Lung (tissue), 12 donors: ENCODE data around the gene HNRNPU. TPM values are rescaled to one million over a fixed set of nuclear protein-coding genes. Genes with fewer than 3 reads are reported as not detected.

Source experiments
- ATAC-seq: fragments of 200-7000 bp; cut with Tn5 transposase; one replicate; pipeline ENCODE4 v1.9.1; 2020; ENCODE audit warnings: moderate number of reproducible peaks; ENCODE audit not compliant: insufficient read depth, low FRiP score
- DNase-seq, 3 donors: peaks; one replicate each; pipeline ENCODE4 v3.0.0-alpha.2; 2013 to 2017
- H3K27ac ChIP-seq, 2 donors: one replicate each; pipeline ENCODE4 v1.5.1; 2013; ENCODE audit warnings: mild to moderate bottlenecking in 2 of 2, moderate library complexity in 2 of 2, control low read depth in 1 of 2, inconsistent platforms in 1 of 2, low read depth in 1 of 2, low read length in 1 of 2
- H3K27me3 ChIP-seq, 3 donors: one replicate each; pipeline ENCODE4 v1.5.1; 2013; ENCODE audit warnings: low read length in 2 of 3; ENCODE audit not compliant: control insufficient read depth in 3 of 3, insufficient read depth in 3 of 3
- H3K36me3 ChIP-seq, 4 donors: one replicate each; pipeline ENCODE4 v1.5.1; 2013; ENCODE audit warnings: low read length in 4 of 4, mild to moderate bottlenecking in 1 of 4, moderate library complexity in 1 of 4; ENCODE audit not compliant: control insufficient read depth in 4 of 4, insufficient read depth in 4 of 4
- H3K4me1 ChIP-seq, 5 donors: one replicate each; pipeline ENCODE4 v1.5.1; 2013; ENCODE audit warnings: low read length in 5 of 5, mild to moderate bottlenecking in 2 of 5, moderate library complexity in 1 of 5; ENCODE audit not compliant: control insufficient read depth in 5 of 5, insufficient read depth in 5 of 5
- H3K4me3 ChIP-seq: one replicate; pipeline ENCODE4 v1.5.1; 2013; ENCODE audit warnings: mild to moderate bottlenecking, control low read depth, moderate library complexity
- H3K9ac ChIP-seq, 2 donors: one replicate each; pipeline ENCODE4 v1.5.1; 2013; ENCODE audit warnings: low read length in 2 of 2, control low read depth in 1 of 2; ENCODE audit not compliant: insufficient read depth in 1 of 2
- H3K9me3 ChIP-seq, 4 donors: one replicate each; pipeline ENCODE4 v1.5.1; 2013; ENCODE audit warnings: low read length in 3 of 4, mild to moderate bottlenecking in 1 of 4, moderate library complexity in 1 of 4; ENCODE audit not compliant: control insufficient read depth in 4 of 4, insufficient read depth in 3 of 4
- WGBS, 2 donors: extraction: QIAGEN DNeasy Blood & Tissue Kit; methylation state at CpG; one replicate each; pipeline ENCODE4 v1.1.7; 2013; 5-methylcytosine and 5-hydroxymethylcytosine counted together
- polyA plus RNA-seq, 2 donors: library from polyadenylated mRNA; stranded (reverse); fragments of 200-250 nt; gene quantifications; one replicate each; pipeline ENCODE4 v1.2.1, GENCODE V29; 2013
- total RNA-seq, 2 donors: library from RNA; depleted of rRNA in 1 of 2; stranded (reverse); fragments of >200 nt in 1 of 2; gene quantifications; one replicate each; pipeline ENCODE4 v1.2.1, GENCODE V29; 2014 to 2021
- TF ChIP-seq, protein P1 (sequence below): IDR thresholded peaks from 2 replicates; pipeline ENCODE4 v1.5.1; 2012; ENCODE audit warnings: mild to moderate bottlenecking; ENCODE audit errors: control extremely low read depth, extremely low read depth
- donor health status: control.
- donor health status: control.
- donor health status: Bipolar disorder and iron deficiency.
- donor health status: healthy.
- donor health status: DM: yes; HTN: yes; CAD: no.

HNRNPU gene
- total and polyA plus RNA-seq, 4 donors = 133 to 611 (median 206) TPM

DNA sequence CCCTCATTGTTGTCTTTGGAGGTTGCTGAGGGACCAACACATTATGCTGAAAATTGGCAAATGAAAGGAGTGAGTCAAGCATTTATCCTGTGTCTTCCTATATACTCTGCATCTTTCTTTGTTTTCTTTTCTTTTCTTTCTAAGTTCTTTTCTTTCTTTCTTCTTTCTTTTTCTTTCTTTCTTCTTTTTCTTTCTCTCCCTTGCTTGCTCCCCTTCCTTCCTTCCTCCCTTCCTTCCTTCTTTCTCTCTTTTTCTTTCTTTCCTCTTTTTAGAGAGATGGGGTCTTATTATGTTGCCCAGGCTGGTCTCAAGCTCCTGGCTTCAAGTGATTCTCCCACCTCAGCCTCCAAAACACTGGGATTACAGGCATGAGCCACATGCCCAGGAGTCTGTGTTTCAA, 57.2 kb downstream of the HNRNPU start:
- Histone ChIP-seq H3K27ac (no peak overlapping the region), H3K9me3 (no peaks in the 10 kb centered on the region), H3K4me3 (no peak overlapping the region), H3K4me1 (no peaks in the 10 kb centered on the region), H3K36me3 (no peaks in the 10 kb centered on the region), H3K9ac (no peak overlapping the region), H3K27me3 (no peaks in the 10 kb centered on the region)
- TF ChIP-seq, protein P1, sequence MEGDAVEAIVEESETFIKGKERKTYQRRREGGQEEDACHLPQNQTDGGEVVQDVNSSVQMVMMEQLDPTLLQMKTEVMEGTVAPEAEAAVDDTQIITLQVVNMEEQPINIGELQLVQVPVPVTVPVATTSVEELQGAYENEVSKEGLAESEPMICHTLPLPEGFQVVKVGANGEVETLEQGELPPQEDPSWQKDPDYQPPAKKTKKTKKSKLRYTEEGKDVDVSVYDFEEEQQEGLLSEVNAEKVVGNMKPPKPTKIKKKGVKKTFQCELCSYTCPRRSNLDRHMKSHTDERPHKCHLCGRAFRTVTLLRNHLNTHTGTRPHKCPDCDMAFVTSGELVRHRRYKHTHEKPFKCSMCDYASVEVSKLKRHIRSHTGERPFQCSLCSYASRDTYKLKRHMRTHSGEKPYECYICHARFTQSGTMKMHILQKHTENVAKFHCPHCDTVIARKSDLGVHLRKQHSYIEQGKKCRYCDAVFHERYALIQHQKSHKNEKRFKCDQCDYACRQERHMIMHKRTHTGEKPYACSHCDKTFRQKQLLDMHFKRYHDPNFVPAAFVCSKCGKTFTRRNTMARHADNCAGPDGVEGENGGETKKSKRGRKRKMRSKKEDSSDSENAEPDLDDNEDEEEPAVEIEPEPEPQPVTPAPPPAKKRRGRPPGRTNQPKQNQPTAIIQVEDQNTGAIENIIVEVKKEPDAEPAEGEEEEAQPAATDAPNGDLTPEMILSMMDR = no peak
- no peak for ATAC-seq
- DNase-seq = no peak

DNA sequence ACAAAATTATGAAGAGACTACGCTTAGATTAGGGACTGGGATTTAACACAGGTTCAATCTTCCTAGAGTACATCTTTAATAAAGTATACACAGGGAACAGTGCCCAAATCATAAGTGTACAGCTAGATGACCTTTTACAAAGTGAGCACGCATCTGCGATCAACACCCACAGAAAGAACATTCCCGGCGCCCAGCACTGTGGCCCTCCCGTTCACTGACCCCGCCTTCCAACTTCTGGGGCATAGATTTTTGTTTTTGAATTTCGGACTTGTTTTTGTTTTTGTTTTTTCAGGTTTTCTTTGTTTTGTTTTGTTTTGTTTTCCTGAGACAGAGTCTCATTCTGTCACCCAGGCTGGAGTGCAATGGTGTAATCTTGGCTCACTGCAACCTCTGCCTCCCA, 59.5 kb downstream of the HNRNPU start:
- WGBS, 2 donors = 91 to 96% methylated on average over 8 of the region's 8 CpGs
- Histone ChIP-seq H3K9ac (no peak overlapping the region), H3K36me3 (no peaks in the 10 kb centered on the region), H3K4me1 (no peaks in the 10 kb centered on the region), H3K27me3 (no peaks in the 10 kb centered on the region), H3K27ac (no peak overlapping the region), H3K9me3 (no peaks in the 10 kb centered on the region), H3K4me3 (no peak overlapping the region)
- TF ChIP-seq, protein P1 = no peak
- DNase-seq (no peak), ATAC-seq (no peak)

DNA sequence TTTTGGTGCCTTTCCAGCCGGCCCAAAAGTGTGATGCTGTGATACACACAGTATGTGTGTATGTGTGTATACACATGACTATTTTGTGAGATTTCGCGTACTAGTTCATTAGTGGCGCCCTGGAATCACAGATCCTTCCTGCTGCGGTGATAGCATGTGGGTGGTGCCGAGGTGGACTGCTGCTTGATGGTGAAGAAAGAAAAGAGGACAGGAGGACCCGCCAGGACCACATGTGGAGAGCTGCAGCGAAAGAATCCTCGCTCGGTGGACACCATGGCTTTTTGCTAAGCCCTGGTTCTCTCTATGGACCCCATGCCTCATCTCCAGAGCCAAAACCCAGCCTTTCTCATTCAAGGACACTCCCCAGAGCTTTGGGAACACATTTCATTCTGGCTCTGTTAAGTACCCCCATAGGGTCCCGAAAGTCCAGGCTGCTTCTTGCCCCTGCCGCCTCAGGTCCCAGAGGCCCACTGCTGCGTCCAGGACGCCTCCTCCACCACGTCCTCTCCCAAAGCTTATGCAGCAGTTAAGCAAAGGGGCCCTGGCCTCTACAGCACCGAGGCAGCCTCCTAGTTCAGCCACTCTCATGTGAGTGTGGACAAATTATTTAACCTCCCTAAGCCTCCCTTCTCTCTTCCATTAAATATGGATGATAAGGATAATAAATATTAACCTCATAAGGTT, 61.6 kb downstream of the HNRNPU start:
- no peak overlapping the region for H3K27ac ChIP-seq
- H3K9ac ChIP-seq = no peak overlapping the region
- no peaks in the 10 kb centered on the region for H3K9me3 ChIP-seq
- no peak overlapping the region for H3K4me3 ChIP-seq
- ATAC-seq (no peak), DNase-seq (no peak)
- TF ChIP-seq, protein P1 = no peak
- 80 to 86% methylated on average over 16 of the region's 16 CpGs for WGBS, 2 donors
- no peaks in the 10 kb centered on the region for H3K36me3 ChIP-seq
- no peaks in the 10 kb centered on the region for H3K27me3 ChIP-seq
- no peaks in the 10 kb centered on the region for H3K4me1 ChIP-seq

DNA sequence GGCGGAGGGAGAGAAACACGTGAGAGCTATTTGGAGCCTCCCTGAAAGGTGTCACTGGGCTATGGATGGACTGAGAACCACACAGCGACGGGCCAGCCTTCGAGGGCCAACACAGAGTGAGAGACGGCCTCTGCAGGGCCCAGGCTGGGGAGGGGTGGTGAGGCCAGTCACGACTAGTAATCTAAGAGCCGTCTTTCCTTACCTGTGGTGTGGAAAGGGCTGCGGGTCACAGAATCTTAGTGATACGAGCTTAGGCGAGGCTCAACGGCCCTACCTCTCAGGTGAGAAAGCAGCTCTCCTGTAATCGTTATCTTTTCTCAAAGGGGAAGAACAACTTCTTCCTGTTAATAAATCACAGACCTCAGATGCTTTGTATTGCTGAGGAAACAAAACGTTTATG, 62.3 kb downstream of the HNRNPU start:
- ATAC-seq (no peak), DNase-seq (no peak)
- 45 to 48% methylated on average over 14 of the region's 14 CpGs for WGBS, 2 donors
- Histone ChIP-seq H3K4me1 (no peaks in the 10 kb centered on the region), H3K9me3 (no peaks in the 10 kb centered on the region), H3K4me3 (no peak overlapping the region), H3K27me3 (no peaks in the 10 kb centered on the region), H3K36me3 (no peaks in the 10 kb centered on the region), H3K9ac (no peak overlapping the region), H3K27ac (no peak overlapping the region)
- TF ChIP-seq, protein P1 = no peak
